Left lobe of liver (tissue), 2 donors: ENCODE results near the gene PRKN. TPM values are rescaled to one million over a fixed set of nuclear protein-coding genes. Genes with fewer than 3 reads are reported as not detected.

Experiments
- ATAC-seq: fragments of 200-7000 bp; cut with Tn5 transposase; one replicate; pipeline ENCODE4 v1.9.1; 2020; ENCODE audit warnings: mild to moderate bottlenecking, moderate library complexity
- DNase-seq: peaks from one replicate; pipeline ENCODE4 v3.0.0-alpha.2; 2020; ENCODE audit warnings: low spot score
- total RNA-seq: library from RNA; stranded (reverse); gene quantifications from one replicate; pipeline ENCODE4 v1.2.1, GENCODE V29; 2021
- donor health status: DM: no; HTN: no; CAD: no; lungs with moderate emphysema.
- donor health status: DM: no; HTN: yes; CAD: no.

PRKN gene
- total RNA-seq, 1 donor from 2014 or later: 1.2 TPM

GRCh38 chr6:161598896-161599295 is 1128.7 kb downstream of the PRKN start:
- ATAC-seq (no peak), DNase-seq (no peak)

GRCh38 chr6:161596807-161597520 is 1130.6 kb downstream of the PRKN start:
- ATAC-seq (no peak), DNase-seq (no peak)

- DNase-seq (no peak), ATAC-seq (no peak)
Measured at GRCh38 chr6:161594412-161594811, 1133.2 kb downstream of the PRKN start.

GRCh38 chr6:161590961-161591627 is 1136.5 kb downstream of the PRKN start:
- no peak for DNase-seq

GRCh38 chr6:161586887-161587286 is 1140.7 kb downstream of the PRKN start:
- DNase-seq (no peak), ATAC-seq (no peak)

More at GRCh38 chr6:161590961-161591627, 1136.5 kb downstream of the PRKN start:
- no peak for ATAC-seq

DNA sequence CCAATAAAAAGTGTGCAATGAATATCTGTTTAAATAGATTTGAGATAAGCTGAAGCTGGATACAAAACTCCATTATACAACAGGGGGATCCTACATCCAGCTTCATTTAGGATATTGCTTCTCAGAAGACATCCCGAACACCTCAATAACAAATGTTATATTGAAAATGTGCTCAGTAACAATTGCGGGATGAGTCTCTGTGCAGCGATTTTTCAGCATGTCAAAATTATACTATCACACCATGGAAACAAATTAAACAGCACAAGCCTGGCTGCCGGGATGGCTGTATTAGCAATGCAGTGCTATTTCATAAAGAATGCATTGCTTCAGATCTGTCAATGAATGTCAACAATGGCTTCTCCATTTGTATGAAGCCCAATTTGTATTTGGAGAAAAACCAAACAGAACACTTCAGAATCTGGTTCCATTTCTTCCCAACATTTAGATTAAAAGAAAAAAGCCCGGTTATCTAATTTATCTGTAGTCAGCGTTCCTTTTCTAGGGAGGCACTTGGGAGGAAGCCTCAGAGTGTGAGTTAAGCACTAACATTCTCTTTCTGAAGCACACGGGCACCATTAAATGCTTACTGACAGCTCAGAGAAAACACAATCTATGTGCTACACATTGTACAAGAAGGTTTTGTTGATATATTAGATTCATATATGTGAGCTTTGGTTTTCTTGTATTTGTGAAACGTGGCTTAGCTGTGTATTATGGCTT is 1142.8 kb downstream of the PRKN start:
- DNase-seq (no peak), ATAC-seq (no peak)

- DNase-seq (no peak), ATAC-seq (no peak)
Measured at GRCh38 chr6:161584051-161584450, 1143.5 kb downstream of the PRKN start.

DNA sequence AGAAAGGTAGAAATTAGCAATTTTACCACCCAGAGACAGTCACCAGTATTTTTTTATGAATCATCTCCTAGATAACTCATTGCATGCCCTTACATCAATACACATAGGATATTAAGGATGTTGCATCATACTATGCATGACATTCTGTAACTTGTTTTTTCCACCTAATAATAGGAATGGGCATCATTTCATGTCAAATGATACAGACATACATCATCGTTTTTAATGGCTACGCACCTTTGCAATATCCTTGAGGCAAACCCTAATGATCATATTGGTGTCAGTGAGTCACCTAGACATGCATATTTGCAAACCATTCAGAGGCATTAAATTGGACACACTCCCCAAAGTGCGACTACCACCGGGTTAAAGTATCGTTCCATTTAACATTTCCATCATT is 1144.0 kb downstream of the PRKN start:
- DNase-seq (no peak), ATAC-seq (no peak)

GRCh38 chr6:161578478-161578877 is 1149.1 kb downstream of the PRKN start:
- ATAC-seq (no peak), DNase-seq (no peak)

DNA sequence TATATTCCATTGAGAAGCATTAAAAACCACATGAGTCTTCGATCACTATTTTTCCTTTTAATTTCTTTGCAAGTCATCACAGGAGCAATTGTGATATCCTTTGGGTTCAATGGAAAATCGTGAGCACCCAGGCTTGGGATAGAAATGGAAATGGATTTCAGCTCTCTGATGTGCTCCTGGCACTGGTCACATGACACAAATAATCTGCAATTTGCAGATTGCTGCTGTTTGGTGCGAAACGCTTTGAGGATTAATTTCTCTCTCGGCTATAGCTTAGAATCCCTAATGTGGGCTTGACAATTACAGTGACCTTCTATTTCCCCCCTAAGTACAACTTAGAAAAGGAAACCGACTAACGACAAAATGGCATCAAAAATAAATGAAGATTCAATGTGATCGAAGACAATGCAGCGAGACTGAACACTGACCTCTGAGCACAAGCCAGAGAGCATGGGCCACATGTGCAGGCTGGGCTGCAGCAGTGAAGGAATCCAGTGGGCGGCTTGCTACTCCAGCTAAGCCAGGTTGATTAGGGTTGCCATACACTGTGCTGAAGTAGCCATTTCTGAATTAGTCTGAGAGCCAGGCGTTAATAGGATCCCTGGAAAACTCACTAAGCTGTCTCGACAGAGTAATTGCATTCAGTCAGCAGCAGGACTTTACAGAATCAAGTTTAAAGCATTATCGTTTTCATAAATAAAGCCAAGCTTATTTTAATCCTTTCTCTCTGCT is 1151.9 kb downstream of the PRKN start:
- ATAC-seq (no peak), DNase-seq (no peak)

DNA sequence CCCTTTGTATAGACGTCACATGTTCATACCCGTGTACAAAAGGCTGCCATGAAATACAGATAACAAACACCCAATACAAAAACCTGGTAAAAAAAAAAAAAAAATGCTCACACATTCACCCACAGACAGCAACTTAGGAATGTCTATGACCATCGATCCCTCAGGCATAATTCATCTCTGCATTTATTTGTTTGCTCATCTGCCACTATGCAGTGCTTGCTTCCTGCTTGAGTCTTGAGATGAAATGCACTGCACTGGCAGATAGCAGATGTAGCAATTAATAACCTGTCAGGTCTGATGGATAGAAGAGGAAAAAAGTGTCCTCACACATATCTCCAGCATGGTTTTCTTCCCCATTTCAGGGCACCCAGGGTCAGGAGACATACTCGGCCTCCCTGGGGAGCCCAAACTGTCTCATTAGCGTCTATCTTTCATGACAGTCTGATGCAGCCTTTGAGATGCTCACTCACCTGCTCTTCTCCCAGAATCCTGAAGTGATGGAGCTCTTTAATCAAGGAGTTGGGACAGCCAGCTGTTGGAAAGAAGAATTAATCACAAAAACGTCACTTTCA is 1158.6 kb downstream of the PRKN start:
- ATAC-seq: no peak
- DNase-seq: no peak

- ATAC-seq (no peak), DNase-seq (no peak)
Measured at GRCh38 chr6:161564952-161565351, 1162.6 kb downstream of the PRKN start.

- DNase-seq (no peak), ATAC-seq (no peak)
Measured at GRCh38 chr6:161561908-161562307, 1165.7 kb downstream of the PRKN start.

GRCh38 chr6:161557333-161558107 is 1170.0 kb downstream of the PRKN start:
- DNase-seq (no peak), ATAC-seq (no peak)

GRCh38 chr6:161554883-161555282 is 1172.7 kb downstream of the PRKN start:
- DNase-seq (no peak), ATAC-seq (no peak)

DNA sequence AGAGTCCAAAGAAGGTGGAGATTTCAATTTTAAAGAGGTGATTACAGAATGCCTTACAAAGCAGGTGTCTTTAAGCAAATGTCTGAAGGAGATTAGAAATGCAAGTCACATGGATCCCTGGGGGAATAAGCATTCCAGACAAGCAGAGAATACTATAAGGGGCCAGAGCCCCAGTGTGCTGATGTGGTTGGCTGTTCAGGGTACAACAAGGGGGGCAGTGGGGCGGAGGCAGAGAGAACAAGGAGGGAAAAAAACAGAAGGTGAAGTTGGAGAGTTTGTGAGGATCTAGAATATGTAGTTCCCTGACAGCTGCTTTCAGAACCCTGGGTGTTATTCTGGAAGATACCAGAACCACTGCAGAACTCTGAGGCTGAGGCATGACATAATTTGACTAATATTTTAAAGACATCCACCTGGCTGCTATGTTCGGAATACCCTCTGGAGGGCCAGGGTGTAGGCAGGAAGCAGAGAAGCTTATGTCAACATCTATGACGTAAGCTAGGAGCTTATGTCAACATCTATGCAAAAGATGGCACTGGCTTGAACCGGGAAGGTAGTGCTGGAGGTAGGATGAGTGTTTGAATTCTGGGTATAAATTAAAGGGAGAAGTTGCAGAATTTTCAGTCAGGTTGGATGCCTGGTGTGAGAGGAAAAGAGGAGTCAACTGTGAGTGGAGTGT is 1177.5 kb downstream of the PRKN start:
- DNase-seq (no peak), ATAC-seq (no peak)

DNA sequence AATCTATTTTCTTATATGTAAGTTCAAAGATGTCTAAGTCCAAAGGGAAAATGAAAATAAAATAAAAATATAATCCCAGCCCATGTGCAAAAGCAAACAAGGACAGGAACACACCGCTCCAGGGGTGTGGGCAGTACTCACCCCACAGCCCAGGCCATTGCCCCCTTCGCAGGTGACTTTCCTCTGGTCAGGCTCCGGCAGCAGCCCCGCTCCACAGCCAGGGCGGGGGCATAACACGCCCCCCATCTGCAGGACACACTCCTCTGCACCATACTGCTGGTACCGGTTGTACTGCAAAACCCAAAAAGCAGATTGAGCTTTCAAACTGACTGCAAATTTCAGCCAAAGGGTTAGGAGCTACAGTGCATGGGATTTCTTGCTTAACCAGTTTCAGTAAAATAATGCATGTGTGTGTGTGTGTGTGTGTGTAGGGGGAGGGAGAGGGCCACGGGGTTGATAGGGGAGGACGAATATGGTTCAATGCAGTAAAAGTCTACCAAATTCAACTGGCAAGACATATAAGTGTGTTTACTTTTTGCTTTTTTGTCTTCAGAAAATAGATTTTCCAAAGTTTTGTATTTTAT is 1178.8 kb downstream of the PRKN start:
- DNase-seq: no peak
- ATAC-seq: no peak

GRCh38 chr6:161547617-161548016 is 1179.9 kb downstream of the PRKN start:
- ATAC-seq (no peak), DNase-seq (no peak)

GRCh38 chr6:161546632-161547031 is 1180.9 kb downstream of the PRKN start:
- DNase-seq (no peak), ATAC-seq (no peak)
